OCI-LY1 (cell line): Measurements from ENCODE around the gene PXK.

Experiments
- H2AFZ ChIP-seq: fragments of 200-600 bp; sonication (generic), shearing (Covaris generic); 2 replicates; pipeline ENCODE4 v1.6.0; 2014; ENCODE audit warnings: antibody characterized with exemption, mild to moderate bottlenecking, low read length
- H3F3A ChIP-seq: fragments of 200-600 bp; sonication (generic), shearing (Covaris generic); 2 replicates; pipeline ENCODE4 v1.6.0; 2014; ENCODE audit warnings: mild to moderate bottlenecking, antibody characterized with exemption, low read length, moderate library complexity; ENCODE audit not compliant: insufficient read depth
- H3K27ac ChIP-seq: fragments of 200-600 bp; sonication (generic); 2 replicates; pipeline ENCODE4 v1.5.1; 2014; ENCODE audit warnings: low read length, mixed run types, mild to moderate bottlenecking, low read depth; ENCODE audit not compliant: poor library complexity, severe bottlenecking
- H3K27me3 ChIP-seq: fragments of 200-600 bp; sonication (generic); 2 replicates; pipeline ENCODE4 v1.6.0; 2014; ENCODE audit warnings: antibody characterized with exemption, mild to moderate bottlenecking, low read length, moderate library complexity; ENCODE audit not compliant: insufficient read depth
- H3K36me3 ChIP-seq: fragments of 200-600 bp; sonication (generic); 2 replicates; pipeline ENCODE4 v1.6.1; 2014; ENCODE audit warnings: mild to moderate bottlenecking, antibody characterized with exemption, low read length, moderate library complexity, mixed read lengths; ENCODE audit not compliant: insufficient read depth
- H3K4me1 ChIP-seq: fragments of 200-600 bp; sonication (generic); 2 replicates; pipeline ENCODE4 v1.5.1; 2014; ENCODE audit warnings: mild to moderate bottlenecking, low read length, moderate library complexity; ENCODE audit not compliant: insufficient read depth, severe bottlenecking
- H3K4me2 ChIP-seq: fragments of 200-600 bp; sonication (generic), shearing (Covaris generic); 2 replicates; pipeline ENCODE4 v1.6.1; 2014; ENCODE audit warnings: low read length
- H3K4me3 ChIP-seq: fragments of 200-600 bp; sonication (generic); 2 replicates; pipeline ENCODE4 v1.5.1; 2014; ENCODE audit warnings: low read length, low read depth, mild to moderate bottlenecking, mixed read lengths; ENCODE audit not compliant: poor library complexity, severe bottlenecking
- H3K79me2 ChIP-seq: fragments of 200-600 bp; shearing (Covaris generic); 2 replicates; pipeline ENCODE4 v1.6.1; 2016; ENCODE audit warnings: mixed run types, low read length, mixed read lengths; ENCODE audit not compliant: insufficient read depth
- H3K9ac ChIP-seq: fragments of 200-600 bp; sonication (generic), shearing (Covaris generic); 2 replicates; pipeline ENCODE4 v1.6.1; 2014; ENCODE audit warnings: mild to moderate bottlenecking, low read length, mixed read lengths
- H3K9me2 ChIP-seq: fragments of 200-600 bp; sonication (generic), shearing (Covaris generic); 2 replicates; pipeline ENCODE4 v1.6.1; 2014; ENCODE audit warnings: low read depth, mild to moderate bottlenecking, low read length, mixed read lengths
- H3K9me3 ChIP-seq: fragments of 200-600 bp; shearing (Covaris generic); 2 replicates; pipeline ENCODE4 v1.6.1; 2014; ENCODE audit warnings: low read length, mixed read lengths
- H4K20me1 ChIP-seq: fragments of 200-600 bp; sonication (generic), shearing (Covaris generic); 2 replicates; pipeline ENCODE4 v1.6.0; 2016; ENCODE audit warnings: mild to moderate bottlenecking, low read length; ENCODE audit not compliant: insufficient read depth
- EZH2 ChIP-seq: fragments of 200-600 bp; sonication (generic), shearing (Covaris generic); IDR thresholded peaks from 2 replicates; pipeline ENCODE4 v1.8.0; 2017; ENCODE audit warnings: borderline replicate concordance, mixed run types, mild to moderate bottlenecking, antibody characterized with exemption, low read length, moderate library complexity, mixed read lengths
- TF ChIP-seq, protein P1 (sequence below): fragments of 200-600 bp; sonication (generic), shearing (Covaris generic); IDR thresholded peaks from 2 replicates; pipeline ENCODE4 v1.5.1; 2017; ENCODE audit warnings: mild to moderate bottlenecking, antibody characterized with exemption, low read length, moderate library complexity, mixed read lengths

Gene PXK

DNA sequence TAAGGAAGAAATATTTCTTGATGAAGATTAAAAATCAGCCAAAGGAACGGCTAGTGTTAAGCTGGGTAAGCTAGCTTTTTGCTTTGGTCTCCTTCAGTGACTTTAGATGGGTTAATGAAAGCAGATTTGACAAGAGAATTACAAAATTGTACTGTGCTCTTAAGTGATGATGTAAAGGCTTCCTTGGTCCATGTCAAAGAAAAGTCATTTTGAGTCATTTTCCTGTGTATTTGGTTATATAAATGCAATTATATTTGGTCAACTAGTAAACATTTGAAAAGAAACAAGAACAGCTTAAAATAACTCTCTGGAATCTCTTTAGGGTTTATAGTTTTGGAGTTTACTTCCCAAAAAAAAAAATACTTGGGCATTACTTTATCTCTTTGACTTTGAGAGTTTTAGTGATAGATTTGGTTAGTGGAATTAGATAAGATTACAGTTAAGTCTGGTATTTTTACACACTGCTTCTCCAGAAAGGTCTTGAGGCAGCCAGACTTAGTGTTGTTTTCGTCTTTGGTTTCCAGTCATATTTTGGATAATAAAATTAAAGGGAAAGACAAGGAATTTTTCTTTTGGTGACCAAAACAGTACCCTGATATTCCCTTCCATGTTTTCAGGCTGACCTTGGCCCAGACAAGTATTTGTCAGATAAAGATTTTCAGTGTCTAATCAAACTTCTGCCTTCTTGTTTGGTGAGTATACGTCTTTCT is 58.6 kb downstream of the PXK start:
- Histone ChIP-seq H3K4me3 (no peak overlapping the region), H3F3A (0 out of 2 replicates have a peak, but pooled peaks cover under 1% of the 10 kb centered on the region), H3K27me3 (no peaks in the 10 kb centered on the region), H3K9ac (no peak overlapping the region), H3K36me3 (peaks cover 92% of the 10 kb centered on the region), H3K4me1 (peaks cover 17% of the 10 kb centered on the region), H3K9me2 (no peaks in the 10 kb centered on the region), H3K4me2 (no peak overlapping the region), H2AFZ (no peak overlapping the region), H4K20me1 (no peaks in the 10 kb centered on the region), H3K79me2 (no peaks in the 10 kb centered on the region), H3K9me3 (no peaks in the 10 kb centered on the region), H3K27ac (no peak overlapping the region)
- TF ChIP-seq, protein P1, sequence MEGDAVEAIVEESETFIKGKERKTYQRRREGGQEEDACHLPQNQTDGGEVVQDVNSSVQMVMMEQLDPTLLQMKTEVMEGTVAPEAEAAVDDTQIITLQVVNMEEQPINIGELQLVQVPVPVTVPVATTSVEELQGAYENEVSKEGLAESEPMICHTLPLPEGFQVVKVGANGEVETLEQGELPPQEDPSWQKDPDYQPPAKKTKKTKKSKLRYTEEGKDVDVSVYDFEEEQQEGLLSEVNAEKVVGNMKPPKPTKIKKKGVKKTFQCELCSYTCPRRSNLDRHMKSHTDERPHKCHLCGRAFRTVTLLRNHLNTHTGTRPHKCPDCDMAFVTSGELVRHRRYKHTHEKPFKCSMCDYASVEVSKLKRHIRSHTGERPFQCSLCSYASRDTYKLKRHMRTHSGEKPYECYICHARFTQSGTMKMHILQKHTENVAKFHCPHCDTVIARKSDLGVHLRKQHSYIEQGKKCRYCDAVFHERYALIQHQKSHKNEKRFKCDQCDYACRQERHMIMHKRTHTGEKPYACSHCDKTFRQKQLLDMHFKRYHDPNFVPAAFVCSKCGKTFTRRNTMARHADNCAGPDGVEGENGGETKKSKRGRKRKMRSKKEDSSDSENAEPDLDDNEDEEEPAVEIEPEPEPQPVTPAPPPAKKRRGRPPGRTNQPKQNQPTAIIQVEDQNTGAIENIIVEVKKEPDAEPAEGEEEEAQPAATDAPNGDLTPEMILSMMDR = no peak
- TF ChIP-seq EZH2 = no peak

GRCh38 chr3:58392181-58392580 is 59.5 kb downstream of the PXK start:
- Histone ChIP-seq H3K9me2 (no peaks in the 10 kb centered on the region), H3F3A (0 out of 2 replicates have a peak, but pooled peaks cover 5% of the 10 kb centered on the region), H3K27me3 (no peaks in the 10 kb centered on the region), H3K9ac (no peak overlapping the region), H4K20me1 (no peaks in the 10 kb centered on the region), H3K79me2 (no peaks in the 10 kb centered on the region), H3K36me3 (peaks cover 92% of the 10 kb centered on the region), H3K4me3 (no peak overlapping the region), H2AFZ (no peak overlapping the region), H3K27ac (no peak overlapping the region), H3K4me2 (no peak overlapping the region), H3K4me1 (peaks cover 17% of the 10 kb centered on the region), H3K9me3 (no peaks in the 10 kb centered on the region)
- TF ChIP-seq EZH2 = no peak
- TF ChIP-seq, protein P1 = no peak

GRCh38 chr3:58394339-58394738 is 61.6 kb downstream of the PXK start:
- H3K27me3 ChIP-seq = no peaks in the 10 kb centered on the region
- H3K9me2 ChIP-seq = no peaks in the 10 kb centered on the region
- H3K36me3 ChIP-seq = peaks cover 93% of the 10 kb centered on the region
- H3K9me3 ChIP-seq = no peaks in the 10 kb centered on the region
- no peaks in the 10 kb centered on the region for H3K79me2 ChIP-seq
- no peak overlapping the region for H3K4me3 ChIP-seq
- no peaks in the 10 kb centered on the region for H3K4me1 ChIP-seq
- no peak overlapping the region for H3K9ac ChIP-seq
- 0 out of 2 replicates have a peak, but pooled peaks cover 5% of the 10 kb centered on the region for H3F3A ChIP-seq
- no peak overlapping the region for H3K4me2 ChIP-seq
- no peak for TF ChIP-seq EZH2
- TF ChIP-seq, protein P1 = no peak
- H2AFZ ChIP-seq = no peak overlapping the region
- no peak overlapping the region for H3K27ac ChIP-seq
- H4K20me1 ChIP-seq = no peaks in the 10 kb centered on the region
